H4 (cell line): ENCODE measurements around the gene UBE2E1. TPM values are rescaled to one million over a fixed set of nuclear protein-coding genes. Genes with fewer than 3 reads are reported as not detected.

ENCODE experiments used
- DNase-seq: peaks from one replicate; pipeline ENCODE4 v3.0.0-alpha.2; 2015; ENCODE audit warnings: low spot score
- total RNA-seq: library from RNA; depleted of rRNA; stranded (reverse); fragments of >200 nt; shearing (Covaris generic); gene quantifications from 2 replicates; pipeline ENCODE4 v1.2.3, GENCODE V29; 2014

The UBE2E1 gene
- total RNA-seq, 1 experiment from 2014 or later, result 81.4 TPM

GRCh38 chr3:23820888-23821287 is 15.1 kb downstream of the UBE2E1 start:
- no peak for DNase-seq

- DNase-seq, result no peak
These were observed 16.1 kb downstream of the UBE2E1 start for GRCh38 chr3:23821858-23822257.

- DNase-seq, result no peak
These were observed 16.8 kb downstream of the UBE2E1 start for GRCh38 chr3:23822559-23822958.

- DNase-seq, result no peak
These were observed 17.9 kb downstream of the UBE2E1 start for GRCh38 chr3:23823620-23824019.

- DNase-seq, result no peak
These were observed 19.1 kb downstream of the UBE2E1 start for GRCh38 chr3:23824699-23825444.

- DNase-seq, result no peak
These were observed 20.0 kb downstream of the UBE2E1 start for GRCh38 chr3:23825802-23826201.

- no peak for DNase-seq
These were observed 20.8 kb downstream of the UBE2E1 start for GRCh38 chr3:23826382-23827064.

GRCh38 chr3:23829242-23829934 is 23.6 kb downstream of the UBE2E1 start:
- no peak for DNase-seq

GRCh38 chr3:23830869-23831484 is 25.2 kb downstream of the UBE2E1 start:
- no peak for DNase-seq

GRCh38 chr3:23831517-23832394 is 26.0 kb downstream of the UBE2E1 start:
- DNase-seq, result no peak

GRCh38 chr3:23832523-23832922 is 26.8 kb downstream of the UBE2E1 start:
- DNase-seq, result no peak

GRCh38 chr3:23834082-23834870 is 28.5 kb downstream of the UBE2E1 start:
- no peak for DNase-seq

- DNase-seq, result no peak
These were observed 29.3 kb downstream of the UBE2E1 start for GRCh38 chr3:23835087-23835486.

- no peak for DNase-seq
These were observed 30.0 kb downstream of the UBE2E1 start for GRCh38 chr3:23835802-23836201.

GRCh38 chr3:23836536-23837230 is 30.9 kb downstream of the UBE2E1 start:
- DNase-seq, result no peak

GRCh38 chr3:23837286-23837685 is 31.5 kb downstream of the UBE2E1 start:
- DNase-seq, result no peak

- no peak for DNase-seq
These were observed 31.9 kb downstream of the UBE2E1 start for GRCh38 chr3:23837691-23838090.

GRCh38 chr3:23840521-23840920 is 34.8 kb downstream of the UBE2E1 start:
- DNase-seq, result no peak

GRCh38 chr3:23843869-23844268 is 38.1 kb downstream of the UBE2E1 start:
- no peak for DNase-seq
